Caki2 (cell line): ENCODE data around the gene ULK1. TPM values are rescaled to one million over a fixed set of nuclear protein-coding genes. Genes with fewer than 3 reads are reported as not detected.
A peak's percentile ranks its signal among the peaks of the same experiment; 100 is the strongest.

ENCODE experiments used
- DNase-seq: peaks from one replicate; pipeline ENCODE4 v3.0.0-alpha.2; 2015; ENCODE audit warnings: low read depth
- in situ Hi-C: cut with HindIII; loops from 2 replicates; pipeline ENCODE4 v1.10.0; 2016; ENCODE audit warnings: low sequenced_read_pairs, low pct_unique_long_range_greater_than_20kb, mixed read lengths
- total RNA-seq: library from RNA; depleted of rRNA; stranded (reverse); fragments of >200 nt; shearing (Covaris generic); gene quantifications from 2 replicates; pipeline ENCODE4 v1.2.3, GENCODE V29; 2014; ENCODE audit warnings: low replicate concordance

ULK1 gene
- total RNA-seq, 1 experiment from 2014 or later = 3.7 TPM

- DNase-seq = no peak
- in situ Hi-C loops = no loop called here
Measured at GRCh38 chr12:131902332-131903241, 8.2 kb downstream of the ULK1 start.

DNA sequence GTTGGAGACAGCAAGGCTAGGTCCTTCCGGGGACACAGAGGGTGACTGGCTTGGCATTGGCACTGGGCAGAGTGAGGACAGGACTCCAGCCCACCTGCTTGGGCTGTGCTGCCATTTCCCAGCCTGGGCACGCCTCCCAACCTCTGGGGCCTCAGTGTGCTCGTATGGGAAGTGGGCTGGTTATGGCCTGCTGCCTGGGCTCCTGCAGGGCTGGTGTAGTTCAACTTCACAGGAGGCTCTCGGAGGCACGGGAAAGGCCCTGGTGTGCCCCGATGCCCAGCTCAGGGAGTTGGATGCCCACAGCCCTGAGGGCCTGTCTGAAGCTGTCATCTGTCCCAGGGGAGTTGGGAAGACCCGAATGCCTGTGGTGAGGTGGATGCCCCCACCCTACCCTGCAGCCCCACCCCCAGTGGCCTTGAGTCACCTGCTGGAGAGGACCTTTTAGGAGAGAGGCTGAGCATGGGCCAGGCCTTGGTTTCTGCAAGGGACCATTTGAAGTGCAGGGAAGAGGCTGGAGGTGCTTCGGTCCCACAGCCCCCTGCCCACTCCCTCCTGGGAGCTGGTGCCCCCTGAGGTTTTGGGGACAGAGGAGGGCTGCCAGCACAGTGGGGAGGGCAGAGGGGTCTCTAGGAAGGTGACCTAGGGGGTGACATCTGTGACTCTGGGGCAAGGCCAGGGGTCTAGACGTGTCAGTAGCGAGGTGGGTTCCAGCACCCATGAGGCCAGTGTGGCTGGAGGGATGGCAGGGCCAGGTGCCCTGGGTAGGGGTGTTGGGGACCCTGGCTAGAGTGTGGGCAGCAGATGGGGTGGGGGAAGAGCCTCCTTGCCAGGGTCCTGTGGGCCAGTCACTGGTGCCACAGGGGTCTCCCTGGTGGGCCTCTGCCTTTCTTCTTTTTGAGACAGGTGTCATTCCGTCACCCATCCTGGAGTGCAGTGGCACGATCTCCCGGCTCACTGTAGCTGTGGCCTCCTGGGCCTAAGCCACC, 9.1 kb downstream of the ULK1 start:
- in situ Hi-C loops = no loop called here
- no peak for DNase-seq

- DNase-seq = no peak
- in situ Hi-C loops = no loop called here
Measured at GRCh38 chr12:131904346-131904745, 9.9 kb downstream of the ULK1 start.

DNA sequence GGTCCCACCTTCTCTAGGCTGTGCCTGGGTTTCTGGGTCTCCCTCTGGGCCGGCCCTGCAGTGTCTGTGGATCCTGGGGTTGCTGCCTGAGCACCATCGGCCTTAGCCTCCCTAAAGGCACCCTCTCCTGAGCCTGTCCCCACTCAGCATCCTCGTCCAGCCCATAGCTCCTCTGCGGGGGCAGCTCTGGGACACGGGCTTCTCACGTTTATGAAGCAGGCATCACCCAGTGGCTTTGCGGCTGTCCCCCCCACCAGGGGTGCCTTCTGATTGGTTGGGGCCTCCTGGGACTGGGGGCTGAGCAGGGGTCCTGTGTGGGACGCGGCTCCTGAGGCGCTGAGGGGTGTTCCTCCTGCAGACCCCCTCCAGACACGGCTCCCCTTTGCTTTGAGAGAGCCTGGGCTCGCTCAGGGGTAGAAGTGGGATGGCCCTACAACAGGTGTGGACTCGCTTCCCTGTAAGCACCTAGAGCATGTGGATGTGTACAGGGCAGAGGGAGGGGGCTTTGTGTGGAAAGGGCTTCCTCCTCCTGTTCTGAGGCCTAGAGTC, 10.7 kb downstream of the ULK1 start:
- in situ Hi-C loops = no loop called here
- no peak for DNase-seq

- in situ Hi-C loops = no loop called here
- no peak for DNase-seq
Measured at GRCh38 chr12:131905630-131906091, 11.2 kb downstream of the ULK1 start.

DNA sequence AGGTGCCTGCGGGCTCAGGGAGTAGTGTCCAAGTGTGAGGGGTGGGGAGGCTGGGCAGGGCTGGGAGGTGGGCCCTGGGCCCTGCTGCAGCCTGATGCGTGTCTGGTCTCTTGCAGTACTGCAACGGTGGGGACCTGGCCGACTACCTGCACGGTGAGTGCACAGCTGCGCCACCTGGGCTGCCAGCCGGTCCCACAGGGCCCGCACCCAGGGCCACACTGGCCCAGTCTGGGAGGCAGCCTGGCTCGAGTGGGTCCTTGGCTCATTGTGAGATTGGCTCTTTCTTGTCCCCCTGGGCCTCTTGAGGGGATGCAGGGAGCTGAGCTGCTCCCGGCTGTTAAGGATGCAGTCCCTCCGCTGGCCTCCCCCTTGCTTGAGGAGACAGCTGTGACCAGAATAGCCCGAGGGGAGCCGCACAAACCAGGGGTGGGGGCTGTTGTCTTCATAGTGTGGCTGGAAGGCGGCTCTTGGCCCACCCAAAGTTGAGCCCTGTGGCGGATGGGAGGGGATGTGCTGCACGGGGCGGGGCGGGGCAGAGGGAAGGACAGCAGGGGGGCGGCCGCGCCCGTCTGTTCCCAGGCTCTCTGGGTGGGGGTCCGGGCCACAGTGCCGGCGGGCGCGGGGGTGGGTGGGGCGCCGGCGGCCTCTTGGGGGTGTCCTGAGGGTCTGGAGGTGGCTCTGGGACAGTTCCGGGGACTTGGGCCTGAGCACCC, 13.1 kb downstream of the ULK1 start:
- no peak for DNase-seq
- in situ Hi-C loops = no loop called here

DNA sequence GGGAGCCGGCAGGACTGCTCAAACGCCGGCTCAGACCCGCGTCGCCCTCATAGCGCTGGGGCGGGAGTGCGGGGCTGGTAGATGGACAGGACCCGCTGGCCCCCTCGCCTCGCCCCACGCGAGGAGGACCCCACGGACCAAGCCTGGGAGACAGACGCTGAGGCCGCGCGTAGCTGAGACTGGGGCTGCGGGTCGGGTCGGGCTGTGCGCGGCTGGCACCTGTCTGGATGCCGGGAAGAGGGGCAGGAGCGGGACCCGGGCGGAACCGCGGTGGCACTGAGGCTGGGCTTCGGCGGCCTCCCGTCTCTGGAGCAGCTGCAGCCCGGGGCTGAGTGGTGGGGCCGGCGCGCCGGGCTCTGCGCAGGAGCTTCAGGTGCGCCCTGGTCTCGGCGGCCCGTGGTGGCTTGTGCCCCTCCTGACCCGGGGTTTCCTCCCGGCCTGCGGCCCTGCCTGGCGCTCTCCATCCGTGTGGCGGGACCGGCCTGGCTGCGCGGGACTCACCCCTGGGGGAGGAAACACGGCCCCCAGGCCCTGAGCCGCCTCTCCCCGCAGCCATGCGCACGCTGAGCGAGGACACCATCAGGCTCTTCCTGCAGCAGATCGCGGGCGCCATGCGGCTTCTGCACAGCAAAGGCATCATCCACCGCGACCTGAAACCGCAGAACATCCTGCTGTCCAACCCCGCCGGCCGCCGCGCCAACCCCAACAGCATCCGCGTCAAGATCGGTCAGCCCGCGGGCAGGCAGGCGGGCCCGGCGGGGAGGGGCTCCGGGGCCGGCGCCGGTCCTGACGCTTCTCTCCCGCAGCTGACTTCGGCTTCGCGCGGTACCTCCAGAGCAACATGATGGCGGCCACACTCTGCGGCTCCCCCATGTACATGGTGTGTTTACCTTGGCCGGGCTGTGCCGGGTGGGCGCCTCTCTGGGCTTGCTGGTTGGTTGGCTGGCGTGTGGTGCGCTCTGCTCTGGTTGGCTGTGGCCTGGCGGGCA, 14.0 kb downstream of the ULK1 start:
- DNase-seq = no peak
- in situ Hi-C loops = no loop called here

GRCh38 chr12:131909081-131909751, 14.8 kb downstream of the ULK1 start:
- no peak for DNase-seq

DNA sequence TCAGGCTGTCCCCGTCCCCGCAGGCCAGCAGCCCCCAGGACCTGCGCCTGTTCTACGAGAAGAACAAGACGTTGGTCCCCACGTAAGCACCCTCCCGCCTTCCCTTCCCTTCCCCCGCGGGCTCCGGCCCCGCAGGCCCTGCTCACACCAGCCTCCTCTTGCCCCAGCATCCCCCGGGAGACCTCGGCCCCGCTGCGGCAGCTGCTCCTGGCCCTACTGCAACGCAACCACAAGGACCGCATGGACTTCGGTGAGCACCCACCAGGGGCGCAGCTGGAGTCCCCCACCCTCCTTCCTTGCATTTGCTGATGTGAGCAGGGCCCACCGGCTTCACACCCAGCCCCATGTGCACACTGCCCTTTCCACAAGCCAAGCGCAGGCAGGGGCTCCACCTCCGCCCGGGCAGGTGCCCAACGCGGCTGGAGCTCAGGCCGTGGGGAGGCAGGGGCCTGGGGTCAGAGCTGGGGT, 15.4 kb downstream of the ULK1 start:
- in situ Hi-C loops = no loop called here

More at GRCh38 chr12:131909081-131909751, 14.8 kb downstream of the ULK1 start:
- in situ Hi-C loops = no loop called here

DNA sequence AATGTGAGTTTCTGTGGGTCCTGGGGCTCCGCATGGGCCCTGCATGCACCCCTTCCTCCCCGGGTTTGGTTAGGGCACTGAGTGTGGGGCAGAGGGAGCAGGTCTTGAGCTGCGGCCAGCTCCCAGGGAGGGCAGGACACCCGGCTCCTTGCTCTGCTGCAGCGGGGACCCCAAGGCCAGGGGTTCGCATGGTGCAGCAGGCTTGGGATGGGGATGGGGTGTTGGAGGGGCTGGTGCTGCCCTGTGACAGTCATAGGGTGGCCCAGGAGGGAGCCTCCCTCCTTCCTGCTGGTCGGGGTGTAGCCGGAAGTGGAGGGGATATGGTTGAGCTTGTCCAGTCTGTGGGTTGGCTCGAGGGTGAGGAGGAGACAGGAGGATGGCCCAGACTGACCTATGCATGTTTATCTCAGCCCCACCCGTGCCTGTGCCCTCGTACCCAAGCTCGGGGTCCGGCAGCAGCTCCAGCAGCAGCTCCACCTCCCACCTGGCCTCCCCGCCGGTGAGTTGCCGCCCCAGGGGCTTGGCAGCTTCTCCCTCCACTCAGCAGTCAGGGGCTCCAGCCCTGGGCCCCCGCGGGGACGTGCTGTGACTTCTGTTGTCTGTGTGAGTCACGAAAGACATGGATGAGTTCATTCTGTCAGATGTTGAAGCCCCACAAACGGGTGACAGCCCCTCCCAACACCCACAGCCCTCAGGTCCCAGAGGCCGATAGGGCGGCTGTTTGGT, 16.0 kb downstream of the ULK1 start:
- DNase-seq = peak; percentile 38

More for the DNA sequence above, 15.4 kb downstream of the ULK1 start:
- DNase-seq = no peak

GRCh38 chr12:131911028-131911650, 16.7 kb downstream of the ULK1 start:
- DNase-seq = no peak
- in situ Hi-C loops = no loop called here

More for the DNA sequence above, 16.0 kb downstream of the ULK1 start:
- in situ Hi-C loops = no loop called here

GRCh38 chr12:131911851-131912477, 17.5 kb downstream of the ULK1 start:
- DNase-seq = no peak
- in situ Hi-C loops = no loop called here

GRCh38 chr12:131912518-131913274, 18.3 kb downstream of the ULK1 start:
- in situ Hi-C loops = no loop called here
- peak; percentile 78 for DNase-seq

GRCh38 chr12:131913666-131914065, 19.2 kb downstream of the ULK1 start:
- in situ Hi-C loops = no loop called here
- no peak for DNase-seq
